HG02610 (cell line): Measurements from ENCODE around the gene XRCC4.
A peak's percentile ranks its signal among the peaks of the same experiment; 100 is the strongest.

ENCODE experiments used
- ATAC-seq: cut with Tn5 transposase; IDR thresholded peaks from one replicate; pipeline ENCODE4 v1.9.1; 2021; ENCODE audit warnings: mild to moderate bottlenecking, moderate library complexity; ENCODE audit not compliant: unreplicated experiment

Gene XRCC4

DNA sequence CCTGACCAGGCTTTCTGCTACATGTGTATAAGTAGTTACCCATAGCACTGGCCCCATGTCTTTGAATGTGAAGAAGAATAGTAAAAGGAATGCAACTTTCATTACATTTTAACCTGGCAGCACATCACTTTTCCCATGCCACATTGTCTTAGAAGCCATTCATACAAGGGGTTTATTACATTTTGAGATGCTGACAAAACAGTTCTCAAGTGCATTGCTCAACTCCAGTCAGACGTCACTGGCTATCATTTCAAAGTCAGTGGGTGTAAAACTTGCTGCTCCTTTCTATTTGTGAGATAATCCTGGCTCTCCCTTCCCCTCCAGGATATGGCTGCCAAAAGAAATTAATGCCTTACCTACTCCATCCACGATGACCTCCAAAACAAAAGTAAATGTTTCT, 297.2 kb downstream of the XRCC4 start:
- no peak for ATAC-seq

- no peak for ATAC-seq
Measured at GRCh38 chr5:83375049-83375745, 297.9 kb downstream of the XRCC4 start.

DNA sequence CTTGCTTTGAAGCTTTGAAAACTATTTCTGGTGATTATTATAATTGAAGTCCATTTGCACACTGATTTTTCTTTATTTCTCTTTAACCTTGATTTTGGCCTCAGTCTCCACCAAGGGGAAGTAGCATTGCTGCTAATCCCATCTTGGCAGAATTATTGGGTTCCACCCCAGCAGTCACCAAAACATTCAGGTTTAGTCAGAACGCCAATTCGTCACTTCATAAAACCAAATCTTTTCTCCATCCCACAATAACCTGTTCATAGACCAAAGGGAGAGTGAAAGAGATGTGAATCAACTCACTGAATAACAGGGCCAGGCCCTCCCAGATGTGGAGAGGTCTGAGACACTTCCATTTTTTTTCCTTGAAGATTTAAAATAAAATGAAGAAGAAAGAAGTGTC, 299.1 kb downstream of the XRCC4 start:
- no peak for ATAC-seq

DNA sequence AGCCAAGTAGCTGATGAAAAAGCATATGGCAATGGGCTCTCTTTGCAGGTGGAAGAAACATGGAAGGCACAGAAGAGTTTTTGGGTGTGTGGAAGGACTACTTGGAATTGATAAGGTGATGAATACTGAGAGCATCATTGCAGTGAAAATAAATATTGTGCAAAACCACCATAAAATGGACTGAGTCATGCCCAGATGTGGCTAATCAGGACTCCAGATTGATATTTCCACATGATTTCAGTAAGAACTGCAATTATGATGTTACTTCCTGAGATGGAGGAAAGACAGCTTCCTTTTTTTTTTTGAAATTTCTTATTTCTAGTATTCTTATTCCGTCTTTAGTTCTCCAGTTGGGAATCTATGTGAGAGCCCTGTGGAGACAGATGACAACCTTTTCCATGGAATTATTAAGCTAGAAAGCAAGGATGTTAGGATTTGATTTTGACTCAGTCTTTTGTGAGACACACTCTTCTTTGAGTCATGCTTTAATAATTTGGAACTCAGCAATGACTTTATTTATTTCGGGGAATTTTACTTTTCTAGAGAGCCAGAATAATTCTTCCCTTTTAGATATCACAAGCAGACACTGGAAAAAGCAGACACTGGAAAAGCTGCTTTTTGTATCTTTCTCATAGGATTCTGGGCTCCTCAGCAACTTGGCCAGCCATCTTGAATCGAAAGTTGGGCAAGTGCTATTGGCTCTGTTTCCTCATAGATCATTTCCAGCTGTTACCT, 300.0 kb downstream of the XRCC4 start:
- ATAC-seq = no peak

DNA sequence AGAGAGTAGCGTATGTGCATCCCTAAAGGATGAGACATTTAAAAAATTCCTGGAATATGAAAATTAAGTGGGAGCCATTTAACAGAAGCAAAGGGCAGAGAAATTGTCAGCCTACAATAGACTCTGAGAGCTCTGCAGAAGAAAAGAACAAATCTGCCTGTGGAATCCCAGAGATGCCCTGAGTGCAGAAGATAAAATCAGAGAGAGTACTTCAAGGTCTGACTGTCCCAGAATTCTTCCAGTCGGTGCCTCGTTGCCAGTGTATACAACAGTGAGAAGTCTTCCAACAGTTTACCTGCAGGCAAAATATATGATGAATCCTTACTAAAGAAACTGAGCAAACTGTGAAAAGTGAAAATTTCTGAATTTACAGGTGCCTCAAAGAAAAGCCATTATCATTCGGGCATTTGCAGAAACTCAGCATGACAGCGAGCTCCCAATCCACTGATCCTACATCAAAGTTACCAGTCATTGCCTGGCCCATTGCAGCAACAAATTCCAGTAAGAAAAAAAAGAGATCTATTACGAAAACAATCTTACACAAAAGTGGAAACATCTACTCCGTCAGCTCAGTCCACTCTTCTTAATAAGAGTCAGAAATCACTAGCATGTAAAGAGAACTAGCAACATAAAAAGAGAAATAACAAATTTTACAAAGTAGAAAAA, 301.4 kb downstream of the XRCC4 start:
- no peak for ATAC-seq

GRCh38 chr5:83385812-83386211, 308.5 kb downstream of the XRCC4 start:
- no peak for ATAC-seq

DNA sequence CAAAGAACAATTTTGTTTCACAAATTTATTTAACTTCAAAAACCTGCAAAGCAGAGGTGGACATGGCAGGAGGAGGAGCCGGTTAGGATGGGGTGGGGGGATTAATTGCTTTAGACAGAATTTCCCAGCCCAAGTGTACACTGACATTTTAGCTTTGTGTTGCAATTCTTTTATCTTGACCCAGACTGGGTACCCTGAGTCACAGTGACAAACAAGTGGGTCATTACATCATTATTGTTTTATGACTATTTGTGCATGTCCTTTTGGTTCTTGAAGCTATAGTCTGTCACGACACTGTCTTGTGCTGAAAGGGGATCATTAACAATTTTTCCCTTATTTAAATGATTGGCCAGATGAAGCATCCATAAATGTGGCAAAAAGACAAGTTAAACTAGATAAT, 309.7 kb downstream of the XRCC4 start:
- ATAC-seq = no peak

- ATAC-seq = no peak
Measured at GRCh38 chr5:83388608-83389007, 311.3 kb downstream of the XRCC4 start.

DNA sequence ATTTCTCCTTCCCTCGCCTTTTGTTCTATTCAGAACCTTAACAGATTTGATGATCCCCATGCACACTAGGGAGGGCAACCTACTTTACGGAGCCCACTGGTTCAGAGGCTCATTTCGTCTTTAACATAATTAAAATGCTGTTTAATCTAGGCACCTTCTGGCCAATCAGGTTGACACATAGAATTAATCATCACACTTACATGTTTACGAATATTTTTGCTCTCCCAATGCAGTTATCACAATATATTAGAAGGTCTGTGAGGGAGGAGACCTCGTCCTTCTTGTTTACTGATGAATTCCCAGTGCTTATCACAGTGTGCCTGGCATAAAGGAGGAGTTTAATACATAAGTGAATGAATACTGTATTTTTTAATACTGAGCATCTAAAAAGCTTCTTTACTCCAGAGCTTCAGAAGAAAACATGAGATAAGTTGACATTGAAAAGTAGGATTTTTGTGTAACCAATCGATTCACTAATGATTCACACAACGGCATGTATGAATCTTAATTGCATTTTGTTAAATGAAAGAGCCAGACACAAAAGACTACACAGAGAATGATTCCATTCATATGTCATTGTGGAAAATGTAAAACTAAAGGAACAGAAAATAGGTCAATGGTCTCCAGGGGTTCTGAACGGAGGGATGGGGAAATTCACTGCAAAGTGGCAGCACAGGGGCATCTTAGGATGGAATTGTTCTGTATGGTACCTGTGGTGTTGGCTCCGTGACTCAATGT, 315.6 kb downstream of the XRCC4 start:
- ATAC-seq = no peak

- ATAC-seq = no peak
Measured at GRCh38 chr5:83393504-83393866, 316.1 kb downstream of the XRCC4 start.

DNA sequence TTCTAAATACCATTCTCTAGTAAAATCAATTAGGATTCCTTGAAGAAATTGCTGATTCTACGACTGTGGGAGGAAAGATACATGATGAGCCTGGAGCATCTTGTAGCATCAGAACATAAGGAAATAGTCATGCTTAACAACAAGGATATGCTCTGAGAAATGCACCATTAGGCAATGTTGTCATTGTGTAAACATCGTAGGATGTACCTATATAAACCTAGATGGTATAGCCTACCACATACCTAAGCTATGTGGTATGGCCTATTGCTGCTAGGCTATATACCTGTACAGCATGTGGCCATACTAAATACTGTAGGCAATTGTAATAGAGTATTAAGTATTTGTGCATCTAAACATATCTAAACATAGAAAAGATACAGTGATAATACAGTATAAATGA, 316.8 kb downstream of the XRCC4 start:
- ATAC-seq = no peak

DNA sequence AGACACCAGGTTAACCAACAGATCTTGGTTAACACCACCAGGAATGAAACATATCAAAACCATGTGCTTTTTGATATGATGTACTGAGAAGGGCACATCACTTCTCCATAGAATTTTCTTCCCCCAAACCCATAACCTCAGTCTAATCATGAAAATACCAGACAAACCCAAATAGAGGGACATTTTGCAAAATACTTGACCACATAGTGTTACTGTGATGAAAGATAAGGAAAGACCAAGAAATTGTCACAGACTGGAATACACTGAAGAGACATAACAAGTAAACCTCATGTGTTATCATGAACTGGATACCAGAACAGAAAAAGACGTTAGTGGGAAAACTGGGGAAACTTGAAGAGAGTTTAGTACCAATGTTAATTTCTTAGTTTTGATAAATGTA, 319.3 kb downstream of the XRCC4 start:
- ATAC-seq = no peak

DNA sequence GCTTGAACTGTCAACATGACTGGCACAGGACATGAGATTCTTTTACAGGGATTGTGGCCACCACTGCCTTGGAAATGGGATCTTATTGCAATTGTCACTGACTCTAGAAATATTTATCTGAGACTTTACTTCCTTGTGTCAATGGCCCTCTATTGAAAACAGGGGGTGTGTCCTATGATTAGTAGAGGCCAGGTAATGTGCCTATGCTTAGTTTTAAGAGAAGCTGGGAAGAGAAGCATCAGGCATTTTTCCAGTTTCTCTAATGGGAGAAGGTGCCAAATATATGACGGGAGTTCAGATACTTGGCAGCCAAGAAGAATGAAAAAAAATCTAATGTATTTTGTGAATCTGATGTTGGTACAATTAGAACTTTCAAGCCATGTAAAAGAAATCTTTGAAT, 320.3 kb downstream of the XRCC4 start:
- ATAC-seq = no peak

- no peak for ATAC-seq
Measured at GRCh38 chr5:83400241-83400640, 322.9 kb downstream of the XRCC4 start.

- no peak for ATAC-seq
Measured at GRCh38 chr5:83400701-83401100, 323.4 kb downstream of the XRCC4 start.

DNA sequence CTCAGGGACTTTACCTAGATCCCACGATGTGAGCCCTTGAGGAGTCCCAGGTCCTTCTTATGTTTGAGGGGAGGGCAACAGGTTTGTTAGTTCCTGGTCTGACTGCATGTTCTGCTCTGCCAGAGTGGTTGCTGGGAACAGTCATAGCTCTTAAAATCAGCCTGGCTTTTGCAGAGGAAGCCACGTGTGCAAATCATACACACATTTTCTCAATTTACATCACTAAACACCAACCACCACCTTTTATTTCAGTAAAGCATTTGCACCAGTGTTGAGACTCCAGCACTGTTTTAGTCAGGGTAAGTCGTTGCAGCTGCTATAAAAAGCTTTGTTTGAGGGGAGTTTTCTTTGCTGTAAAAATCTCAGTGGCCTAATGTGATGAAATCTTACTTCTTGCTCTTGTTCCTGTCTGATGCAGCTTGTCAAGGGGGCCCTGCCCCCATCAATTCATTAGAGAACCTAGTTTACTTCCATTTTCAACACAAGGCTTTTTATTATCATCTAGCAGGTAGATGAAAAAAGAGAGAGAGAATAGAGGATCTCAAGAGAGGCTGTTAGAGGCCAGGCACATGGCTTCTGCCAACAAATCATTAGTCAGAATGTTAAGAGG, 323.9 kb downstream of the XRCC4 start:
- peak; percentile 86 for ATAC-seq

- ATAC-seq = no peak
Measured at GRCh38 chr5:83401775-83402174, 324.4 kb downstream of the XRCC4 start.
